ENCODE results near the gene SERPINB13.

SERPINB13 gene

GRCh38 chr18:63586966-63587365 lies at the start of gene SERPINB13:
SERPINB13 (plus strand) TSS chr18:63587343; CDS start chr18:63588668, 1,325 bp downstream.
- Histone ChIP-seq H3K4me3 (ENCODE audit: insufficient read depth, low read length, poor library complexity, severe bottlenecking) (no peak within 1 kb of the TSS), H3K9me2 (replicated peaks; ENCODE audit: insufficient read depth, low read length) (no peaks in the 10 kb centered on the region), H4K20me1 (ENCODE audit: low read depth, low read length) (no peaks in the 10 kb centered on the region), H3K79me2 (ENCODE audit: insufficient read depth, low read length) (no peaks in the 10 kb centered on the region), H3K27me3 (ENCODE audit: low read length) (0 out of 2 replicates have a peak, but pooled peaks cover 4% of the 10 kb centered on the region), H3F3A (ENCODE audit: insufficient read depth) (no peaks in the 10 kb centered on the region), H3K4me2 (ENCODE audit: low read depth, low read length, poor library complexity, severe bottlenecking) (no peak within 1 kb of the TSS), H2AFZ (ENCODE audit: low read depth, low read length, severe bottlenecking) (no peak within 1 kb of the TSS), H3K9me3 (ENCODE audit: insufficient read depth, low read length) (no peaks in the 10 kb centered on the region), H3K9ac (ENCODE audit: low read length) (no peak within 1 kb of the TSS), H3K36me3 (ENCODE audit: low read length) (no peaks in the 10 kb centered on the region), H3K27ac (ENCODE audit: low read depth, low read length) (no peak within 1 kb of the TSS)
- no peak for TF ChIP-seq CTCF (IDR thresholded peaks at IDR 0.05; ENCODE audit: insufficient read depth, low read length, poor library complexity, severe bottlenecking)
- TF ChIP-seq EZH2phosphoT487 (conservative IDR thresholded peaks at IDR 0.05; ENCODE audit: low read length): no peak

GRCh38 chr18:63539904-63540510 lies 47.1 kb upstream of the SERPINB13 start:
- Histone ChIP-seq H3K4me2 (ENCODE audit: low read depth, low read length, poor library complexity, severe bottlenecking) (no peak overlapping the region), H3K9me3 (ENCODE audit: insufficient read depth, low read length) (no peaks in the 10 kb centered on the region), H3K4me3 (ENCODE audit: insufficient read depth, low read length, poor library complexity, severe bottlenecking) (no peak overlapping the region), H3K27me3 (ENCODE audit: low read length) (no peaks in the 10 kb centered on the region), H3K79me2 (ENCODE audit: insufficient read depth, low read length) (no peaks in the 10 kb centered on the region), H3K9me2 (replicated peaks; ENCODE audit: insufficient read depth, low read length) (no peaks in the 10 kb centered on the region), H3K36me3 (ENCODE audit: low read length) (no peaks in the 10 kb centered on the region), H4K20me1 (ENCODE audit: low read depth, low read length) (no peaks in the 10 kb centered on the region), H3K27ac (ENCODE audit: low read depth, low read length) (no peak overlapping the region), H2AFZ (ENCODE audit: low read depth, low read length, severe bottlenecking) (no peak overlapping the region), H3F3A (ENCODE audit: insufficient read depth) (no peaks in the 10 kb centered on the region), H3K9ac (ENCODE audit: low read length) (no peak overlapping the region)
- TF ChIP-seq CTCF (IDR thresholded peaks at IDR 0.05; ENCODE audit: insufficient read depth, low read length, poor library complexity, severe bottlenecking) (no peak), EZH2phosphoT487 (conservative IDR thresholded peaks at IDR 0.05; ENCODE audit: low read length) (no peak)

- H3K4me3 ChIP-seq (ENCODE audit: insufficient read depth, low read length, poor library complexity, severe bottlenecking): no peak within 1 kb of the TSS
- no peaks in the 10 kb centered on the region for H3K9me3 ChIP-seq (ENCODE audit: insufficient read depth, low read length)
- no peak for TF ChIP-seq EZH2phosphoT487 (conservative IDR thresholded peaks at IDR 0.05; ENCODE audit: low read length)
- no peak for TF ChIP-seq CTCF (IDR thresholded peaks at IDR 0.05; ENCODE audit: insufficient read depth, low read length, poor library complexity, severe bottlenecking)
- no peak within 1 kb of the TSS for H2AFZ ChIP-seq (ENCODE audit: low read depth, low read length, severe bottlenecking)
- no peak within 1 kb of the TSS for H3K27ac ChIP-seq (ENCODE audit: low read depth, low read length)
- H3K9me2 ChIP-seq (replicated peaks; ENCODE audit: insufficient read depth, low read length): no peaks in the 10 kb centered on the region
- H3K4me2 ChIP-seq (ENCODE audit: low read depth, low read length, poor library complexity, severe bottlenecking): no peak within 1 kb of the TSS
- no peaks in the 10 kb centered on the region for H3F3A ChIP-seq (ENCODE audit: insufficient read depth)
- H3K79me2 ChIP-seq (ENCODE audit: insufficient read depth, low read length): no peaks in the 10 kb centered on the region
- H3K27me3 ChIP-seq (ENCODE audit: low read length): no peaks in the 10 kb centered on the region
- H3K36me3 ChIP-seq (ENCODE audit: low read length): no peaks in the 10 kb centered on the region
- H3K9ac ChIP-seq (ENCODE audit: low read length): no peak within 1 kb of the TSS
- no peaks in the 10 kb centered on the region for H4K20me1 ChIP-seq (ENCODE audit: low read depth, low read length)
Observed at GRCh38 chr18:63542069-63542468, 45.1 kb upstream of the SERPINB13 start, which contains the start of gene SERPINB12. SERPINB12 (plus strand) TSS chr18:63542369; CDS start chr18:63556160, 13,791 bp downstream.
